Large intestine (tissue), 3 donors: ENCODE results near the gene CDC14A. TPM values are rescaled to one million over a fixed set of nuclear protein-coding genes. Genes with fewer than 3 reads are reported as not detected.

Experiments used
- DNase-seq, 2 donors: peaks; one replicate each; pipeline versions ENCODE4 v3.0.0 to v3.0.0-alpha.2; 2013
- H3K27ac ChIP-seq: one replicate; pipeline ENCODE4 v1.5.1; 2013; ENCODE audit warnings: low read length
- H3K27me3 ChIP-seq: 2 replicates; pipeline ENCODE4 v1.6.1; 2013; ENCODE audit warnings: low read length; ENCODE audit not compliant: control insufficient read depth, insufficient read depth
- H3K36me3 ChIP-seq: 2 replicates; pipeline ENCODE4 v1.6.1; 2013; ENCODE audit warnings: low read length; ENCODE audit not compliant: control insufficient read depth, insufficient read depth
- H3K4me1 ChIP-seq: one replicate; pipeline ENCODE4 v1.6.1; 2013; ENCODE audit warnings: low read length; ENCODE audit not compliant: control insufficient read depth, insufficient read depth
- H3K4me3 ChIP-seq: one replicate; pipeline ENCODE4 v1.5.1; 2013; ENCODE audit warnings: low read length
- H3K9me3 ChIP-seq: one replicate; pipeline ENCODE4 v1.6.1; 2013; ENCODE audit warnings: mild to moderate bottlenecking, low read depth, low read length, moderate library complexity; ENCODE audit not compliant: control insufficient read depth
- WGBS: methylation state at CpG from one replicate; pipeline ENCODE4 v1.1.5; 2013; ENCODE audit warnings: low lambda C conversion rate; ENCODE audit not compliant: insufficient coverage; 5-methylcytosine and 5-hydroxymethylcytosine counted together
- polyA plus RNA-seq: library from polyadenylated mRNA; unstranded; fragments of 120-200 nt; gene quantifications from one replicate; pipeline ENCODE4 v1.2.1, GENCODE V29; 2013

Gene CDC14A
- polyA plus RNA-seq, 1 donor: 15.7 TPM

DNA sequence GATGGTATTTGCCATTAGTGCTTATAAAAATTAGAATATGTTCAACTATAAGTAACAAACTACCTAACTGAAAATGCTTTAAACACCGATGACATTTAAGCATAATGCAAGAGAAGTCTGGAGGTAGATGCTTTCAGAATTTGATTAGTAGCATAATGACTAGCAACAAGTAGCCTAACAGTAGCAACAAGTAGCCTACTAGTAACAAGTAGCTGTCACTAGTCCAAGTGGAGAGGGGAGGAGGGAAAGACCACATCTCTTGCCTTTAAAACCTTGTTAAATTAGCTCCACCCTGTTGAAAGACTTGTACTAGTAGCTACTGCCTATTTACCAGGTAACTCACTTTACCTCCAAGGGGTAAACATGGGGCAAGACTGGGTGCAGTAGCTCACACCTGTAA is 193.5 kb downstream of the CDC14A start:
- Histone ChIP-seq H3K4me3 (no peak overlapping the region), H3K9me3 (no peaks in the 10 kb centered on the region), H3K27me3 (peaks cover 21% of the 10 kb centered on the region), H3K27ac (no peak overlapping the region), H3K36me3 (no peaks in the 10 kb centered on the region), H3K4me1 (no peaks in the 10 kb centered on the region)
- 83% methylated on average over 1 of the region's 1 CpG for WGBS
- DNase-seq: no peak

DNA sequence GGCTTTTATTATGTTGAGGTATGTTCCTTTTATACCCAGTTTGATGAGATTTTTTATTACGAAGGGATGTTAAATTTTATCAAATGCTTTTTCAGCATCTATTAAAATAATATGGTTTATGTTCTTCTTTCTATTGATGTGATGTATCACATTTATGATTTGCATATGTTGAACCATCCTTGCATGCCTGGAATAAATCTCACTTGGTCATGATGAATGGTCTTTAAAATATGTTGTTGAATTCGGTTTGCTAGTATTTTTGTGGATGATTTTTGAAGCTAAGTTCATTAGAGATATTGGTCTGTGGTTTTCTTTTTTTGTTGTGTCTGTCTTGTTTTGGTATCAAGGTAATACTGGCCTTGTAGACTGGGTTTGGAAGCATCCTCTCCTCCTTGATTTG is 199.7 kb downstream of the CDC14A start:
- no peaks in the 10 kb centered on the region for H3K9me3 ChIP-seq
- H3K4me3 ChIP-seq: no peak overlapping the region
- H3K36me3 ChIP-seq: no peaks in the 10 kb centered on the region
- 100% methylated on average over 1 of the region's 2 CpGs for WGBS
- no peak overlapping the region for H3K27ac ChIP-seq
- DNase-seq: no peak
- no peaks in the 10 kb centered on the region for H3K27me3 ChIP-seq
- no peaks in the 10 kb centered on the region for H3K4me1 ChIP-seq

DNA sequence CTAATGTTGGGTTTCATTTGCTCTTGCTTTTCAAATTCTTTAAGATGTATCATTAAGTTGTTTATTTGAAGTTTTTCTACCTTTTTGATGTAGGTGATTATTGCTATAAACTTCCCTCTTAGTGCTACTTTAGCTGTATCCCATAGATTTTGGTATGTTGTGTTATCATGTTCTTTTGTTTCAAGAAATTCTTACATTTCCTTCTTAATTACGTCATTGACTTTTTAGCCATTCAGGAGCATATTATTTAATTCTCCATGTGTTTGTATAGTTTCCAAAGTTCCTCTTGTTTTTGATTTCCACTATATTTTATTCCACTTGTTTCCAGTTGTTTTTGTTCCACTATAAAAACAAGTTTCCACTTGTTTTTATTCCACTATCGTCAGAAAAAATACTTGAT is 200.6 kb downstream of the CDC14A start:
- Histone ChIP-seq H3K27ac (no peak overlapping the region), H3K27me3 (no peaks in the 10 kb centered on the region), H3K4me3 (no peak overlapping the region), H3K9me3 (no peaks in the 10 kb centered on the region), H3K36me3 (no peaks in the 10 kb centered on the region), H3K4me1 (no peaks in the 10 kb centered on the region)
- 50% methylated on average over 2 of the region's 2 CpGs for WGBS
- no peak for DNase-seq

DNA sequence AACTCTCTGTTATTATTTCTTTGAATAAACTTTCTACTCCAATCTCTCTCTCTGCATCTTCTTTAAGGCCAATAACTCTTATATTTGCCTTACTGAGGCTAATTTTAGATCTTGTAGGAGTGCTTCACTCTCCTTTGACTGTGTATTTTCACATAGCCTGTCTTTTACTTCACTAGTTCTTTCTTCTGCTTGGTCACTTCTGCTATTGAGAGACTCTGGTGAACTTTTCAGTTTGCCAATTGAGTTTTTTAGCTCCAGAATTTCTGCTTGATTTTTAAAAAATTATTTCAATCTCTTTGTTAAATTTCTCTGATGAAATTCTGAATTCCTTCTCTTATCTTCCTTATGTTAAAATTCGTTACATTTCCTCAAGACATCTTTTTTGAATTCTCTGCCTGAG is 203.9 kb downstream of the CDC14A start:
- Histone ChIP-seq H3K4me3 (no peak overlapping the region), H3K4me1 (no peaks in the 10 kb centered on the region), H3K9me3 (no peaks in the 10 kb centered on the region), H3K27me3 (no peaks in the 10 kb centered on the region), H3K27ac (no peak overlapping the region), H3K36me3 (no peaks in the 10 kb centered on the region)
- 100% methylated on average over 1 of the region's 1 CpG for WGBS
- DNase-seq: no peak

DNA sequence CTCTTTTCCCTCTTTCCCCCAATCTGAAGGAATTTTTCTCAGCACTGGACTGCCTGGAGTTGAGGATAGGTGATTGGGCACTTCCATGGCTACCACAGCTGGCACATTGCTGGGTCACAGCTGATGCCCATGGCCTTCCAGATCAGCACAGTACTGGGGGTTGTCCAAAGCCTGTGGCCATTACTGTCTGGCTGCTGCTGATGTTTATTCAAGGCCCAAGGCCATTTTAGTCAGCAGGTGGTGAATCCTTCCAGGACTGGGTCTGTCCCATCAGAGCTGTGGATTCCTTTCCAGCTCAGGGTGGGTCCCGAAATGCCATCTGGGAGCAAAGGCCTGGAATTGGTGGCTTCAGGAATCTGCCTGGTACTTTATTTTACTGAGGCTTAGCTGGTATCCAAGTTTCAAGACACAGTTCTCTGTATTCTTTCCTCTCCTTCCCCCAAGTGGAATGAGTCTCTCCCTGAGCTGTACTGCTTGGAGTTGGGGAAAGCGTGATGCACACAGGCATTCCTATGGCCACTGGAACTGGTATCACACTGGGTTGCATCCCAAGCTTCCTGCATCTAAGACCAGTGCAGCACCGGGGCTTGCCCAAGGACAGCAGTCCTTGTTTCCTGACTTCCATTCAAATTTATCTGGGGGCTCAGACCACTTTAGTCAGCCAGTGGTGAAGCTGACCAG is 204.8 kb downstream of the CDC14A start:
- Histone ChIP-seq H3K36me3 (no peaks in the 10 kb centered on the region), H3K9me3 (no peaks in the 10 kb centered on the region), H3K27me3 (no peaks in the 10 kb centered on the region), H3K4me1 (no peaks in the 10 kb centered on the region), H3K27ac (no peak overlapping the region), H3K4me3 (no peak overlapping the region)
- WGBS: no CpG with 5 or more reads among the region's 3 CpGs
- DNase-seq: no peak

DNA sequence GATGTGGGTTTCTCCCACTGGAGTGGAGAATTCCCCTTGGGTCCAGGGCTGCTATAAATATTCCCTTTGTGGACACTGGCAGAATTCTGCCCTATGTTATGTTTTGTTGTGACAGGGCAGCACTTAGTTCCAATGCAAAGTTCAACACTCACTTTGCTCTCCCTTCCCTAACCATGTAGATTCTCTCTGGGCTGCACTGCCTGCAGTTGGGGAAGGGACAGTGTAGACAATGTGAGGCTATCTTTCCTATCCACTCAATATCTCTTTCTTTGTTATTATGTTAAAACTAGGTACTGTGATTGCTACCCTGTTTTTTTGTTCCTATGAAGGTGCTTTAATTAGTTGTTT is 205.3 kb downstream of the CDC14A start:
- Histone ChIP-seq H3K27ac (no peak overlapping the region), H3K4me1 (no peaks in the 10 kb centered on the region), H3K36me3 (no peaks in the 10 kb centered on the region), H3K27me3 (no peaks in the 10 kb centered on the region), H3K9me3 (no peaks in the 10 kb centered on the region), H3K4me3 (no peak overlapping the region)
- no peak for DNase-seq

DNA sequence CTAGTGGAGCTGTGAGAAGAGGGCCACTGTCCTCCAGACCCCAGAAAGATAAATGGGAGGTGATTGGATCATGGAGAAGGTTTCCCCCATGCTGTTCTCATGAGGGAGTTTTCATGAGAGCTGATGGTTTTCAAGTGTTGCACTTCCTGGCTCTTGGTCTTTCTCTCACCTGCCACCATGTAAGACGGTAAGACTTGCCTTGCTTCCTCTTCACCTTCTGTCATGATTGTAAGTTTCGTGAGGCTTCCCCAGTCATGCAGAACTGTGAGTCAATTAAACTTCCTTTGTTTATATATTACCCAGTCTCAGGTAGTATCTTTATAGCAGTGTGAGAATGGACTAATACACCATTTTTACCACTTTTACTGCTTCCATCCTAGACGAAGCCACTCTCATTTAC is 213.2 kb downstream of the CDC14A start:
- no peaks in the 10 kb centered on the region for H3K36me3 ChIP-seq
- H3K9me3 ChIP-seq: no peaks in the 10 kb centered on the region

DNA sequence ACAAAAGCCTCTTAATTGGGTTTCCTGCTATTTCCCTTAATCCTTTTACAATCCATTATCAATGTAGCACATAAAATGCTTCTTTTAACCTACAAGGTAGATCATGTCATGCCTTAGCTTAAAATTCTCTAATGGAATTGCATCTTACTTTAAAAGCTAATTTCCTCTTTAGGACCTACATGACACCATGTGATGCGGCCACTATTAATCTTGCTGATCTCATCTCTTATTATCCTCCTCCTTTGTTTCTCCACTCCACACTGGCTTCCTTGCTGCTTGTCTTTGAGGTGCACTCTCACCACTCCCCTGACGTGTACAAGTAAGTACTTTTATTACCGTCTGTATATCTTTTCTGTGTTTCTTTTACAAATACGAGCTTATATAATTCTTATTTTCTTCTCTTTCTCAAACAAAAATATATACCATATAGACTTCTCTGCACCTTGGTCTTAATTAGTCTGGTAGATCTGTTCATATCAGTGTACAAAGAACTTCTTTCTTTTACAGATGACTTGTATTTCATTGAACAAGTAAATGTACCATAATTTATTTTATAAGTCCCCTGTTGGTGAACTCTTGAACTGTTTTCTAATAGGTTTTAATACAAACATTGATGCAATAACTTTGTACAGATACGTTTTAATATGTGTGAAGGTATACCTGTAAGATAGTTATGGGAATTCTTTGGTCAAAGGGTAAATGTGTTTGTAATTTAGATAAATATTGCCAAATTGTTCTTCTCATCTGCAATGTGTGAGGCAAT is 213.8 kb downstream of the CDC14A start:
- DNase-seq: no peak
- Histone ChIP-seq H3K36me3 (no peaks in the 10 kb centered on the region), H3K4me3 (no peak overlapping the region), H3K9me3 (no peaks in the 10 kb centered on the region), H3K4me1 (no peaks in the 10 kb centered on the region), H3K27ac (no peak overlapping the region), H3K27me3 (no peaks in the 10 kb centered on the region)
- WGBS: 41% methylated on average over 5 of the region's 5 CpGs

More for the DNA sequence above, 213.2 kb downstream of the CDC14A start:
- WGBS: 14% methylated on average over 2 of the region's 3 CpGs
- Histone ChIP-seq H3K4me1 (no peaks in the 10 kb centered on the region), H3K27ac (no peak overlapping the region), H3K4me3 (no peak overlapping the region), H3K27me3 (no peaks in the 10 kb centered on the region)
- DNase-seq: peak in 1 of 2 donors; percentile 8

DNA sequence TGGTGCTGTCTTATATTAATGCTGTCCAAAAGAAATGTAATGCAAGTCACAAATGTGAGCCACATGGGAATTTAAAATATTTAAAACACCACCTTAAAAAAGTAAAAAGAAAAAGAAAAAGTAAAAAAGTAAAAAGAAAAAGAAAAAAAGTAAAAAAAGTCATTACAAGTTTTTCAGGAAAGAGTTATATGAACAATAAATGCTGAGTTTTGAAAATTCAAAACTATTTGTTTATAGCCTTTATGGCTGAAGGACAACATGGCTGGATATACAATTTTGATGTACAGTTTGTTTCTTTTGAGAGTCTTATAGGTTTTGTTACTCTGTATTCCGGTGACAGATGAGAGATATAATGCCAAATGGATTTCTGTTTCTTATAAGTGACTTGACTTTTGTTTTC is 214.8 kb downstream of the CDC14A start:
- Histone ChIP-seq H3K27me3 (no peaks in the 10 kb centered on the region), H3K27ac (no peak overlapping the region), H3K4me3 (no peak overlapping the region), H3K36me3 (no peaks in the 10 kb centered on the region), H3K4me1 (no peaks in the 10 kb centered on the region), H3K9me3 (no peaks in the 10 kb centered on the region)
- 0% methylated on average over 1 of the region's 1 CpG for WGBS
- no peak for DNase-seq
